Panc1 (cell line): ENCODE data around the gene ABHD11. TPM values are rescaled to one million over a fixed set of nuclear protein-coding genes. Genes with fewer than 3 reads are reported as not detected.
A peak's percentile ranks its signal among the peaks of the same experiment; 100 is the strongest.

Source experiments
- ATAC-seq: fragments of 200-7000 bp; cut with Tn5 transposase; 2 replicates; pipeline ENCODE4 v1.9.1; 2020; ENCODE audit warnings: mild to moderate bottlenecking, moderate library complexity
- BruUV-seq: library from RNA; stranded (reverse); fragments of 400-500 nt; replicated peaks from 2 replicates; lab custom pipeline; 2021; lab: Mats Ljungman, UMichigan
- CTCF ChIA-PET: fragments of 300-600 bp; sonication (Branson Sonifier 250); formaldehyde crosslinking; loops from one replicate; lab custom pipeline; 2022; ENCODE audit warnings: antibody characterized with exemption; lab: Charles Lee
- POLR2A ChIA-PET: fragments of 300-600 bp; sonication (Branson Sonifier 250); formaldehyde crosslinking; loops from one replicate; lab custom pipeline; 2022; ENCODE audit warnings: antibody characterized with exemption; lab: Charles Lee
- DNase-seq: peaks from one replicate; pipeline ENCODE4 v3.0.0-alpha.2; 2010; ENCODE audit warnings: low read depth, low spot score
- H3K27ac ChIP-seq: 2 replicates; pipeline ENCODE4 v1.5.1; 2011; ENCODE audit warnings: mild to moderate bottlenecking, low read length, inconsistent platforms
- H3K27me3 ChIP-seq: fragments of 200-500 bp; sonication (Bioruptor generic); 2 replicates; pipeline ENCODE4 v1.6.0; 2014; ENCODE audit warnings: low read length, inconsistent platforms; ENCODE audit not compliant: control insufficient read depth, insufficient read depth
- H3K36me3 ChIP-seq: fragments of 200-500 bp; sonication (Bioruptor generic); 2 replicates; pipeline ENCODE4 v1.5.1; 2014; ENCODE audit warnings: inconsistent platforms, mild to moderate bottlenecking, low read length, moderate library complexity; ENCODE audit not compliant: control insufficient read depth, insufficient read depth
- H3K4me1 ChIP-seq: 2 replicates; pipeline ENCODE4 v1.5.1; 2011; ENCODE audit warnings: inconsistent platforms, mild to moderate bottlenecking, low read length, moderate library complexity; ENCODE audit not compliant: control insufficient read depth, insufficient read depth
- H3K4me3 ChIP-seq, 2 experiments: 2 replicates each; pipeline ENCODE4 v1.5.1; 2011 to 2012; ENCODE audit warnings: low read depth in 2 of 2, low read length in 2 of 2, mild to moderate bottlenecking in 2 of 2, inconsistent platforms in 1 of 2, moderate library complexity in 1 of 2
- H3K9me3 ChIP-seq: fragments of 200-500 bp; sonication (Bioruptor generic); 2 replicates; pipeline ENCODE4 v1.5.1; 2014; ENCODE audit warnings: low read depth, mild to moderate bottlenecking, inconsistent platforms, low read length, moderate library complexity; ENCODE audit not compliant: control insufficient read depth, insufficient read depth
- CTCF ChIP-seq: fragments of 450-650 bp; IDR thresholded peaks from 2 replicates; pipeline ENCODE4 v1.5.1; 2017; ENCODE audit warnings: mild to moderate bottlenecking
- POLR2AphosphoS5 ChIP-seq: IDR thresholded peaks from 2 replicates; pipeline ENCODE4 v1.6.1; 2012; ENCODE audit warnings: mild to moderate bottlenecking, low read depth, low read length, moderate library complexity
- REST ChIP-seq, 2 experiments: IDR thresholded peaks; 2 replicates each; pipeline ENCODE4 v1.6.1; 2011 to 2012; ENCODE audit warnings: low read depth in 2 of 2, control low read depth in 1 of 2, low read length in 1 of 2, mild to moderate bottlenecking in 1 of 2, moderate library complexity in 1 of 2; ENCODE audit not compliant: insufficient read depth in 1 of 2
- SIN3A ChIP-seq: IDR thresholded peaks from 2 replicates; pipeline ENCODE4 v1.6.1; 2012; ENCODE audit warnings: low read depth, mild to moderate bottlenecking, low read length, moderate library complexity, borderline replicate concordance; ENCODE audit not compliant: insufficient read depth
- TCF7L2 ChIP-seq: IDR thresholded peaks from 2 replicates; pipeline ENCODE4 v1.6.1; 2011; ENCODE audit warnings: mild to moderate bottlenecking, low read depth, low read length, inconsistent platforms
- in situ Hi-C: cut with HindIII; loops from 2 replicates; pipeline ENCODE4 v1.10.0; 2016; ENCODE audit warnings: low sequenced_read_pairs, low pct_unique_long_range_greater_than_20kb
- intact Hi-C: fragments of 100-400 bp; cut with micrococcal nuclease; formaldehyde crosslinking; loops from one replicate; pipeline ENCODE4 v1.10.0; 2022; ENCODE audit not compliant: unreplicated experiment
- total RNA-seq: library from RNA; stranded (reverse); gene quantifications from one replicate; pipeline ENCODE4 v1.2.1, GENCODE V29; 2021; ENCODE audit not compliant: unreplicated experiment

Gene ABHD11
- total RNA-seq, 1 experiment from 2014 or later, result 54.2 TPM

GRCh38 chr7:73738220-73738611 is 386 bp downstream of the ABHD11 start:
- ATAC-seq, result peak; percentile 40
- peak overlapping the region; percentile 78 to 93 for H3K4me3 ChIP-seq
- H3K27ac ChIP-seq, result peak overlapping the region; percentile 93
- peaks cover 59% of the 10 kb centered on the region for H3K4me1 ChIP-seq
- no peak for TF ChIP-seq REST (IDR thresholded peaks at IDR 0.05; ENCODE audit: insufficient read depth in 1 of 2, low read depth in 2 of 2, low read length in 1 of 2)
- TF ChIP-seq CTCF, result no peak
- no peak for TF ChIP-seq POLR2AphosphoS5
- no peak for TF ChIP-seq TCF7L2
- no peak for TF ChIP-seq SIN3A
- POLR2A ChIA-PET, result interaction anchor here (0.5 to 1.6 kb wide), 8 partner anchors 24 to 455 kb away, joined by 3 to 13 read pairs (median 6); no protein-coding TSS in a partner anchor
- BruUV-seq, result no TSS peak
- DNase-seq, result no peak
- no peaks in the 10 kb centered on the region for H3K9me3 ChIP-seq
- H3K27me3 ChIP-seq, result no peaks in the 10 kb centered on the region
- in situ Hi-C loops, result no loop called here
- intact Hi-C loops, result no loop called here
- peaks cover 5% of the 10 kb centered on the region; the same call in 1 of the 2 replicates for H3K36me3 ChIP-seq
- CTCF ChIA-PET, result interaction anchor here (0.5 to 0.6 kb wide), 3 partner anchors 57 to 558 kb away, joined by 3 to 4 read pairs (median 4); no protein-coding TSS in a partner anchor

GRCh38 chr7:73737491-73738219 is 947 bp downstream of the ABHD11 start:
- Histone ChIP-seq H3K27me3 (no peaks in the 10 kb centered on the region), H3K27ac (peak overlapping the region; percentile 93), H3K36me3 (peaks cover 5% of the 10 kb centered on the region; the same call in 1 of the 2 replicates), H3K4me3 (peak overlapping the region; percentile 78 to 93), H3K4me1 (peaks cover 53% of the 10 kb centered on the region), H3K9me3 (no peaks in the 10 kb centered on the region)
- in situ Hi-C loops (no loop called here), intact Hi-C loops (no loop called here)
- ChIA-PET CTCF (no interaction called here), POLR2A (interaction anchor here (0.5 to 1.6 kb wide), 4 partner anchors 95 to 662 kb away, joined by 3 to 13 read pairs (median 6); no protein-coding TSS in a partner anchor)
- TF ChIP-seq CTCF (no peak), POLR2AphosphoS5 (no peak; the same call in 1 of the 2 replicates), REST (IDR thresholded peaks at IDR 0.05; ENCODE audit: insufficient read depth in 1 of 2, low read depth in 2 of 2, low read length in 1 of 2) (no peak), TCF7L2 (no peak), SIN3A (no peak)
- no peak for DNase-seq
- BruUV-seq, result no TSS peak
- ATAC-seq, result no peak
